Heart right ventricle (tissue), 16 donors: Measurements from ENCODE around the gene HOXA9. TPM values are rescaled to one million over a fixed set of nuclear protein-coding genes. Genes with fewer than 3 reads are reported as not detected.

Source experiments
- ATAC-seq, 8 donors: fragments of 200-7000 bp; cut with Tn5 transposase; one replicate each; pipeline ENCODE4 v1.9.1; 2020; ENCODE audit warnings: mild to moderate bottlenecking in 8 of 8, moderate library complexity in 8 of 8, moderate number of reproducible peaks in 1 of 8
- DNase-seq, 2 donors: peaks; one replicate each; pipeline ENCODE4 v3.0.0-alpha.2; 2020
- H3K27ac ChIP-seq, 10 donors: fragments of 200-600 bp; sonication (generic) in 2 of 10; one replicate each; pipeline versions ENCODE4 v1.5.0 to v1.8.0; 2020 to 2022; ENCODE audit warnings: mild to moderate bottlenecking in 3 of 10
- H3K27me3 ChIP-seq, 7 donors: fragments of 200-600 bp; one replicate each; pipeline ENCODE4 v1.8.0; 2021 to 2022; ENCODE audit warnings: mild to moderate bottlenecking in 2 of 7
- H3K36me3 ChIP-seq, 9 donors: fragments of 200-600 bp; sonication (generic) in 1 of 9; one replicate each; pipeline versions ENCODE4 v1.5.0 to v1.8.0; 2020 to 2022; ENCODE audit warnings: mild to moderate bottlenecking in 2 of 9
- H3K4me1 ChIP-seq, 9 donors: fragments of 200-600 bp; sonication (generic) in 1 of 9; one replicate each; pipeline versions ENCODE4 v1.5.0 to v1.8.0; 2020 to 2022; ENCODE audit warnings: mild to moderate bottlenecking in 4 of 9
- H3K4me3 ChIP-seq, 10 donors: fragments of 200-600 bp; sonication (generic) in 2 of 10; one replicate each; pipeline versions ENCODE4 v1.5.0 to v1.8.0; 2020 to 2022; ENCODE audit warnings: mild to moderate bottlenecking in 7 of 10, moderate library complexity in 2 of 10
- H3K9me3 ChIP-seq, 11 donors: fragments of 200-600 bp in 10 of 11; sonication (generic) in 2 of 11; one replicate each; pipeline versions ENCODE4 v1.5.0 to v1.8.0; 2013 to 2022; ENCODE audit warnings: mild to moderate bottlenecking in 2 of 11, control low read depth in 1 of 11, moderate library complexity in 1 of 11
- WGBS, 2 donors: extraction: QIAGEN DNeasy Blood & Tissue Kit; methylation state at CpG; one replicate each; pipeline ENCODE4 v1.1.7; 2013; ENCODE audit warnings: inconsistent platforms in 1 of 2; 5-methylcytosine and 5-hydroxymethylcytosine counted together
- intact Hi-C, 10 donors: fragments of 100-400 bp; cut with DNase I; formaldehyde crosslinking; loops; one replicate each; pipeline versions ENCODE4 v1.11.1 to v1.14.2; 2022
- polyA plus RNA-seq, 2 donors: library from polyadenylated mRNA; stranded (reverse); fragments of 200-250 nt; gene quantifications; one replicate each; pipeline ENCODE4 v1.2.3, GENCODE V29; 2013
- total RNA-seq, 10 donors: library from RNA; stranded (reverse); fragmentation: NEBNext Ultra II Directional in 3 of 10; extraction: Animal tissue kit (Norgen Biotek cat#: 25700) in 3 of 10; gene quantifications; one replicate each; pipeline versions ENCODE4 v1.2.1 to v1.2.4, GENCODE V29; 2021 to 2023
- TF ChIP-seq, protein P1 (sequence below), 9 donors: fragments of 200-600 bp; sonication (generic) in 2 of 9; IDR thresholded peaks; one replicate each; pipeline versions ENCODE4 v1.5.0 to v1.8.0; 2021 to 2022; ENCODE audit warnings: antibody characterized with exemption in 9 of 9, mild to moderate bottlenecking in 5 of 9, moderate library complexity in 1 of 9
- donor health status: Arrhythmogenic right ventricular cardiomyopathy.
- donor health status: ischemic (EF 13 %, LVEDD 7.1; RV severe dilation, severe dysfunction).
- donor health status: healthy with polysubstance abuse.
- donor health status: DM: no; HTN: yes; CAD: no.
- donor health status: DM: no; HTN: no; CAD: no.
- donor health status: ischemic (EF 25% LVEDD 6.9; RV normal size, moderate dysfunction).
- donor health status: ischemic (EF 25% LVEDD 5.7; RV mildly dilated, moderate dysfunction).
- donor health status: healthy.
- donor health status: DM: yes; HTN: yes; CAD: no.
- donor health status: Ischemic cardiomyopathy.
- donor health status: ischemic (EF 35%, LVEDD 5.7; RV mildly dilated, moderate dysfunction).
- donor health status: nonischemic (EF 11% LVEDD 7.7; RV severe dilation, severe dysfunction).
- donor health status: DM: yes; HTN: yes; CAD: no.
- donor health status: PGD.
- donor health status: ischemic (EF 29% LVEDD 5.4; RV normal size, mild dysfunction).
- donor health status: nonischemic (EF 23%, LVEDD 6.1; RV moderate dilation, normal function).

Gene HOXA9
- total and polyA plus RNA-seq, 12 donors, result not detected

DNA sequence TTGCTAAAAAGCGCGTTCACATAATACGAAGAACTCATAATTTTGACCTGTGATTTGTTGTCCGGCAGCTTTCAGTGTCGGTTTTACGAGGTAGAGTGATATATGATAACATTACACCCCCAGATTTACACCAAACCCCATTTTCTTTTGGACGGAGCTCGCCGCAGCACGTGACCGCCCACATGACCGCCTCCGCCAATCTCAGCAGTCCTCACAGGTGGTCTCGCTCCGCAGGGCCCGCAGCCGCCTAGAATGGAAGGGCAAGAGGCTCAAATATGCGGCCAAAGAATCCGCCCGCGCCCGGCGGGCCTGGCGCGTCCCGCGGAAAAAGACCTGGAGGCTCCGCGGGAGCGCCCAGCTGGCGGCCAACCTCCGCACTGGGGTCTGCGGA lies 8.8 kb downstream of the HOXA9 start, which contains the start of gene HOXA7:
TSS of gene HOXA7 (minus strand) at position 168 of the 391 bp plus-strand sequence. CDS start at position 38, 130 bp downstream.
- Histone ChIP-seq H3K4me1 (peaks cover 5 to 79% (median 29%) of the 10 kb centered on the region in 9 donors), H3K4me3 (peak within 1 kb of the TSS in 5 of 10 donors; percentile 10 to 35 (median 17)), H3K27ac (peak within 1 kb of the TSS in 1 of 10 donors; percentile 14), H3K36me3 (peaks cover 0 to 8% (median 0%) of the 10 kb centered on the region in 9 donors), H3K9me3 (no peaks in the 10 kb centered on the region), H3K27me3 (peaks cover 86 to 100% (median 100%) of the 10 kb centered on the region in 7 donors)
- no peak for ATAC-seq
- intact Hi-C loops, result loop anchor here in 5 of 10 donors (5.0 to 10.0 kb wide), 5 partner anchors 302 to 1302 kb away; no protein-coding TSS in a partner anchor
- no peak for DNase-seq
- WGBS, 2 donors, result 2 to 4% methylated on average over 33 of the region's 33 CpGs
- TF ChIP-seq, protein P1, sequence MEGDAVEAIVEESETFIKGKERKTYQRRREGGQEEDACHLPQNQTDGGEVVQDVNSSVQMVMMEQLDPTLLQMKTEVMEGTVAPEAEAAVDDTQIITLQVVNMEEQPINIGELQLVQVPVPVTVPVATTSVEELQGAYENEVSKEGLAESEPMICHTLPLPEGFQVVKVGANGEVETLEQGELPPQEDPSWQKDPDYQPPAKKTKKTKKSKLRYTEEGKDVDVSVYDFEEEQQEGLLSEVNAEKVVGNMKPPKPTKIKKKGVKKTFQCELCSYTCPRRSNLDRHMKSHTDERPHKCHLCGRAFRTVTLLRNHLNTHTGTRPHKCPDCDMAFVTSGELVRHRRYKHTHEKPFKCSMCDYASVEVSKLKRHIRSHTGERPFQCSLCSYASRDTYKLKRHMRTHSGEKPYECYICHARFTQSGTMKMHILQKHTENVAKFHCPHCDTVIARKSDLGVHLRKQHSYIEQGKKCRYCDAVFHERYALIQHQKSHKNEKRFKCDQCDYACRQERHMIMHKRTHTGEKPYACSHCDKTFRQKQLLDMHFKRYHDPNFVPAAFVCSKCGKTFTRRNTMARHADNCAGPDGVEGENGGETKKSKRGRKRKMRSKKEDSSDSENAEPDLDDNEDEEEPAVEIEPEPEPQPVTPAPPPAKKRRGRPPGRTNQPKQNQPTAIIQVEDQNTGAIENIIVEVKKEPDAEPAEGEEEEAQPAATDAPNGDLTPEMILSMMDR (IDR thresholded peaks at IDR 0.05), result no peak

DNA sequence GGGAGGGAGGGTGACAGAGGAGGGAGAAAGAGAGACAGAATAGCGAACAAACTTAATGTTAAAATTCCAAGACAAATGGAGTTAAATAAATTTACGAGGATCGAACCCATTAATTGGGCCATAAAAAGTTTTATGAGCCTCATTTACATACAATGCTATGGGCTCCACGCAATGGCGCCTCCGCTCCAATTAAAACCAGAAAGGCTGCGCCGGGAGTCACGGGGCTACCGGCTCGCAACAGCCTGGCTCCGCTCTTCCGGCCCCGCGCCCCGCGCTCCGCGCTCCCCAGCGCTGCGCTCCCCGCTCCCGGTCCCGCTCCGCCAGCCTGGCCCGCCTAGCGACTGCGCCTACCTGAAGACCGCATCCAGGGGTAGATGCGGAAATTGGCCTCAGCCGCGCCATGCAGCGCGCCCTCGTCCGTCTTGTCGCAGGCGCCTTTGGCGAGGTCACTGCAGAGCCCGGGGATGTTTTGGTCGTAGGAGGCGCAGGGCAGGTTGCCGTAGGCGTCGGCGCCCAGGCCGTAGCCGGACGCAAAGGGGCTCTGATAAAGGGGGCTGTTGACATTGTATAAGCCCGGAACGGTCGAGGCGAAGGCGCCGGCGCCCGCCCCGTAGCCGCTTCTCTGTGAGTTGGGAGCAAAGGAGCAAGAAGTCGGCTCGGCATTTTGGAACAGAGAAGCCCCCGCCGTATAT lies 9.4 kb downstream of the HOXA9 start:
- peaks cover 81 to 100% (median 100%) of the 10 kb centered on the region in 7 donors for H3K27me3 ChIP-seq
- ATAC-seq, result no peak
- intact Hi-C loops, result loop anchor here in 5 of 10 donors (5.0 to 10.0 kb wide), 5 partner anchors 301 to 1301 kb away; no protein-coding TSS in a partner anchor
- peak overlapping the region in 5 of 10 donors; percentile 10 to 35 (median 17) for H3K4me3 ChIP-seq
- DNase-seq, result no peak
- H3K27ac ChIP-seq, result peak overlapping the region in 1 of 10 donors; percentile 14
- TF ChIP-seq, protein P1 (IDR thresholded peaks at IDR 0.05), result no peak
- peaks cover 5 to 79% (median 31%) of the 10 kb centered on the region in 9 donors for H3K4me1 ChIP-seq
- peaks cover 0 to 8% (median 0%) of the 10 kb centered on the region in 9 donors for H3K36me3 ChIP-seq
- H3K9me3 ChIP-seq, result no peaks in the 10 kb centered on the region
- WGBS, 2 donors, result 2% methylated on average over 63 of the region's 63 CpGs

DNA sequence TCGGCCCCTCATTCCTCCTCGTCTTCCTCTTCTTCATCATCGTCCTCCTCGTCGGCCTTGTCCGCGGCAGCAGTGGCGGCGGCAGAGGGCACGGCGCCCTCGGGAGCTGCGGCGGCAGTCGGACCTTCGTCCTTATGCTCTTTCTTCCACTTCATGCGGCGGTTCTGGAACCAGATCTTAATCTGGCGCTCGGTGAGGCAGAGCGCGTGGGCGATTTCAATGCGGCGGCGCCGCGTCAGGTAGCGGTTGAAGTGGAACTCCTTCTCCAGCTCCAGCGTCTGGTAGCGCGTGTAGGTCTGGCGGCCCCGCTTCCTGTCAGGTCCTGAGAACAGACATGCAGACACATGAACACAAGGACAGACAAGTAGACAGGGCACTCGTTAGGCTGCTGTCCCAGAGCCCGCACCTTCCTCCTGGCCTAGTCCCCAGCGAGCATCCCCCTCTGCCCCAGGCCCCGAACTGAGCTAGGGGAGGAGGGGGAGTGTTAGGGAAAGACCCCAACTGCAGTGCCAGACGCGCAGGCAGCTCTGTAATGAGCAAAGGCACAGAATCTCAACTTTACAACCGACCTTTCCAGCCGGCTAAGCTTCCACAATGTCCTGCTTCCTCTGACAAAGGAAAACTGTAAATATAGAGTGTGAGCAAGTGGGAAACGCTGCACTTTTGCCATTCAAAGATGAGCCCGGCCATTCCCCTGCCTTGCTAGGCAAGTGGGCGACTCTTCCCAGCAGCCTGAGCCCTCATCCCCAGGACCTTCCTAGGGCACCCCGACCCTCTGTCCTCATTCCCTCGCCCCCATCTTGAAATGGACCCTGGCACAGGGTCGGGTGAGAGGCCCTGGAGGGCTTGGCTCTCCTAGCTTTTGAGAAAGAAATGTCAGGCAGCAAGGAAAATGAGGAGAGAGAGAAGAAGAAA lies 10.2 kb downstream of the HOXA9 start:
- intact Hi-C loops, result loop anchor here in 5 of 10 donors (5.0 to 10.0 kb wide), 5 partner anchors 300 to 1300 kb away; no protein-coding TSS in a partner anchor
- Histone ChIP-seq H3K4me1 (peaks cover 0 to 78% (median 30%) of the 10 kb centered on the region in 9 donors), H3K36me3 (peaks cover 0 to 8% (median 0%) of the 10 kb centered on the region in 9 donors), H3K4me3 (peak overlapping the region in 2 of 10 donors; percentile 18 to 28), H3K9me3 (no peaks in the 10 kb centered on the region), H3K27me3 (peaks cover 74 to 100% (median 100%) of the 10 kb centered on the region in 7 donors), H3K27ac (no peak overlapping the region)
- ATAC-seq (no peak), DNase-seq (no peak)
- 5 to 7% methylated on average over 48 of the region's 48 CpGs for WGBS, 2 donors
- TF ChIP-seq, protein P1 (IDR thresholded peaks at IDR 0.05), result no peak

DNA sequence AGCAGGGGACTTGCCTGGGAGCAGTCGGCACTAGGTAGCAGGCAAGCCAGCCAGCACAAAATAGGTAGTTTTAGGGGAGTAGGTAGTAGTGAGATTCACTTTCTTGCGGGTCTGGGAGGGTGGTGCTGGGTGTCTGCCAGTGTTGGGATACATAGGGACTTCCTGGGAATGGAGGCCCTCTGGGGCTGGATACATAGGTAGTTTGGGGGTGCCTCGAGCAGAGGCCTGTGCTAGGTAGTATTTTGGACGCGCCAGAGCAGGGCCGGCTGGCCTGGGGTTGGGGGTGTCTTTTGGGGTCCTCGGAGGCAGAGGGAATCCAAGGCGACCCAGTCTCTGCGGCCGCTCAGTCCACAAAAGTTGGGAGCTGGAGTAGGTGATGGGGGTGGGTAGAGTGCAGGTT lies 11.0 kb downstream of the HOXA9 start:
- peaks cover 0 to 8% (median 0%) of the 10 kb centered on the region in 9 donors for H3K36me3 ChIP-seq
- ATAC-seq, result no peak
- H3K4me3 ChIP-seq, result peak overlapping the region in 1 of 10 donors; percentile 28
- H3K27ac ChIP-seq, result no peak overlapping the region
- H3K27me3 ChIP-seq, result peaks cover 72 to 100% (median 100%) of the 10 kb centered on the region in 7 donors
- intact Hi-C loops, result loop anchor here in 4 of 10 donors (10.0 kb wide), 4 partner anchors 300 to 1300 kb away; no protein-coding TSS in a partner anchor
- TF ChIP-seq, protein P1 (IDR thresholded peaks at IDR 0.05), result no peak
- peaks cover 0 to 70% (median 27%) of the 10 kb centered on the region in 9 donors for H3K4me1 ChIP-seq
- DNase-seq, result no peak
- WGBS, 2 donors, result 10 to 23% methylated on average over 10 of the region's 10 CpGs
- H3K9me3 ChIP-seq, result no peaks in the 10 kb centered on the region
